IgD-negative memory B cell (primary cell): ENCODE results near the gene CXXC1. TPM values are rescaled to one million over a fixed set of nuclear protein-coding genes. Genes with fewer than 3 reads are reported as not detected.

Experiments used
- polyA plus RNA-seq: library from polyadenylated mRNA; unstranded; fragments of 300-500 nt; fragmentation: Illumina TruSeq; gene quantifications from one replicate; pipeline ENCODE4 v1.2.3, GENCODE V29; 2021

Gene CXXC1
- polyA plus RNA-seq, 1 donor from 2014 or later = 98.6 TPM

Other genes with a start within 250 kb of the CXXC1 start
- 1.2 TPM for gene MYO5B, start 92.5 kb downstream of the CXXC1 start, polyA plus RNA-seq
- not detected for gene CFAP53, start 21.2 kb downstream of the CXXC1 start, polyA plus RNA-seq
- gene MBD1, start 6.2 kb downstream of the CXXC1 start, polyA plus RNA-seq = 42.6 TPM
- 0.90 TPM for gene SKA1, start 87.4 kb upstream of the CXXC1 start, polyA plus RNA-seq